HepG2 (cell line): ENCODE measurements around the gene PTPRO. TPM values are rescaled to one million over a fixed set of nuclear protein-coding genes. Genes with fewer than 3 reads are reported as not detected.
A peak's percentile ranks its signal among the peaks of the same experiment; 100 is the strongest.

ENCODE experiments used
- ATAC-seq: fragments of 200-7000 bp; cut with Tn5 transposase; 3 replicates; pipeline ENCODE4 v1.9.1; 2020; ENCODE audit warnings: mild to moderate bottlenecking, moderate library complexity
- BruUV-seq: library from RNA; stranded (reverse); fragments of 400-500 nt; replicated peaks from 2 replicates; lab custom pipeline; 2021; lab: Mats Ljungman, UMichigan
- CTCF ChIA-PET: fragments of 300-600 bp; formaldehyde crosslinking; extraction: SDS; loops from one replicate; lab custom pipeline; 2021; ENCODE audit warnings: low total read pairs, inconsistent platforms, low intra/inter-chr PET ratio; lab: Yijun Ruan, JAX
- POLR2A ChIA-PET: fragments of 350-600 bp; sonication (Branson Sonifier 250); formaldehyde crosslinking; loops from one replicate; lab custom pipeline; 2020; ENCODE audit warnings: antibody characterized with exemption, inconsistent platforms; lab: Yijun Ruan, JAX
- DNase-seq: peaks from one replicate; pipeline ENCODE4 v3.0.0-alpha.2; 2015; ENCODE audit warnings: low spot score
- FAIRE-seq: peaks from 3 replicates; lab custom pipeline; 2011; peaks lifted over from hg19 to GRCh38; lab: Jason Lieb, UNC
- H2AFZ ChIP-seq: one replicate; pipeline ENCODE4 v1.6.1; 2011; ENCODE audit warnings: low read length, inconsistent platforms
- H3K27ac ChIP-seq: fragments of 300-600 bp; 3 replicates; pipeline ENCODE4 v1.8.0; 2011; ENCODE audit warnings: mixed run types, mild to moderate bottlenecking, mixed read lengths, low read length, inconsistent platforms; ENCODE audit not compliant: insufficient read depth; ENCODE audit errors: extremely low read length
- H3K27me3 ChIP-seq, 2 experiments: fragments of 200-600 bp in 1 of 2; 2 replicates in 1 of 2; 3 replicates in 1 of 2; pipeline versions ENCODE4 v1.6.0 to v1.8.0; 2011; ENCODE audit warnings: low read length in 2 of 2, mild to moderate bottlenecking in 2 of 2, moderate library complexity in 2 of 2, inconsistent platforms in 1 of 2; ENCODE audit not compliant: insufficient read depth in 2 of 2, control insufficient read depth in 1 of 2
- H3K36me3 ChIP-seq, 2 experiments: fragments of 200-600 bp in 1 of 2; replicated peaks in 1 of 2; 2 replicates in 1 of 2; 3 replicates in 1 of 2; pipeline versions ENCODE4 v1.5.1 to v1.8.0; 2011; ENCODE audit warnings: low read length in 2 of 2, inconsistent platforms in 1 of 2; ENCODE audit not compliant: insufficient read depth in 2 of 2, control insufficient read depth in 1 of 2
- H3K4me1 ChIP-seq: 2 replicates; pipeline ENCODE4 v1.5.1; 2012; ENCODE audit warnings: low read length, inconsistent platforms; ENCODE audit not compliant: insufficient read depth
- H3K4me2 ChIP-seq: 2 replicates; pipeline ENCODE4 v1.6.0; 2011; ENCODE audit warnings: low read depth, low read length, inconsistent platforms
- H3K4me3 ChIP-seq, 3 experiments: fragments of 200-600 bp in 1 of 3; sonication (generic), shearing (Covaris generic) in 1 of 3; replicated peaks in 1 of 3; 2 replicates each; pipeline ENCODE4 v1.5.1; 2011 to 2016; ENCODE audit warnings: low read length in 3 of 3, inconsistent platforms in 2 of 3, low read depth in 2 of 3, mild to moderate bottlenecking in 2 of 3, control low read depth in 1 of 3, mixed read lengths in 1 of 3; ENCODE audit not compliant: insufficient read depth in 1 of 3
- H3K79me2 ChIP-seq: one replicate; pipeline ENCODE4 v1.6.1; 2011; ENCODE audit warnings: low read length, inconsistent platforms; ENCODE audit not compliant: insufficient read depth
- H3K9ac ChIP-seq: 2 replicates; pipeline ENCODE4 v1.6.0; 2011; ENCODE audit warnings: mild to moderate bottlenecking, low read depth, low read length, inconsistent platforms; ENCODE audit not compliant: insufficient read depth
- H3K9me3 ChIP-seq: 2 replicates; pipeline ENCODE4 v1.5.1; 2012; ENCODE audit warnings: mild to moderate bottlenecking, low read length
- H4K20me1 ChIP-seq: 2 replicates; pipeline ENCODE4 v1.6.0; 2011; ENCODE audit warnings: inconsistent platforms, mild to moderate bottlenecking, low read length, moderate library complexity; ENCODE audit not compliant: insufficient read depth
- BRCA1 ChIP-seq: sonication (generic); formaldehyde crosslinking; IDR thresholded peaks from 2 replicates; pipeline ENCODE4 v1.4.0; 2020; ENCODE audit warnings: missing genetic modification reagents
- GATAD1 ChIP-seq: IDR thresholded peaks from 2 replicates; pipeline ENCODE4 v1.6.1; 2016; ENCODE audit warnings: missing genetic modification reagents, missing compliant biosample characterization
- HDAC1 ChIP-seq: sonication (generic); formaldehyde crosslinking; IDR thresholded peaks from 2 replicates; pipeline ENCODE4 v1.5.1; 2020; ENCODE audit warnings: mild to moderate bottlenecking, missing genetic modification reagents
- MAFK ChIP-seq, 2 experiments: IDR thresholded peaks in 1 of 2; conservative IDR thresholded peaks in 1 of 2; 2 replicates each; pipeline ENCODE4 v1.6.1; 2011; ENCODE audit warnings: improper control_type of control experiment in 2 of 2, low read length in 2 of 2
- MED8 ChIP-seq: sonication (generic); formaldehyde crosslinking; IDR thresholded peaks from 2 replicates; pipeline ENCODE4 v1.8.1; 2023; ENCODE audit warnings: mild to moderate bottlenecking, missing genetic modification reagents; ENCODE audit not compliant: insufficient replicate concordance
- MEIS2 ChIP-seq: sonication (generic); formaldehyde crosslinking; IDR thresholded peaks from 2 replicates; pipeline ENCODE4 v1.9.0; 2021; ENCODE audit warnings: mild to moderate bottlenecking, missing genetic modification reagents
- NFYB ChIP-seq: sonication (generic); formaldehyde crosslinking; IDR thresholded peaks from 2 replicates; pipeline ENCODE4 v1.4.0; 2020; ENCODE audit warnings: missing genetic modification reagents
- NRL ChIP-seq: sonication (generic); formaldehyde crosslinking; IDR thresholded peaks from 2 replicates; pipeline ENCODE4 v1.5.0; 2020; ENCODE audit warnings: missing genetic modification reagents, mild to moderate bottlenecking, moderate library complexity, borderline replicate concordance
- POLR2A ChIP-seq, 2 experiments: IDR thresholded peaks; 2 replicates each; pipeline ENCODE4 v1.6.1; 2011; ENCODE audit warnings: low read depth in 2 of 2, low read length in 2 of 2, mild to moderate bottlenecking in 1 of 2, moderate library complexity in 1 of 2; ENCODE audit not compliant: insufficient read depth in 1 of 2
- RARG ChIP-seq: sonication (generic); formaldehyde crosslinking; IDR thresholded peaks from 2 replicates; pipeline ENCODE4 v1.4.0; 2020; ENCODE audit warnings: low read depth, mild to moderate bottlenecking, missing genetic modification reagents
- RFXANK ChIP-seq: IDR thresholded peaks from 2 replicates; pipeline ENCODE4 v1.6.1; 2016
- RORA ChIP-seq: sonication (generic); formaldehyde crosslinking; IDR thresholded peaks from 2 replicates; pipeline ENCODE4 v1.5.0; 2020; ENCODE audit warnings: mild to moderate bottlenecking, missing genetic modification reagents, moderate library complexity
- SIN3B ChIP-seq: fragments of 150-350 bp; IDR thresholded peaks from 2 replicates; pipeline ENCODE4 v1.6.1; 2014; ENCODE audit warnings: low read length
- SIX1 ChIP-seq: sonication (generic); formaldehyde crosslinking; IDR thresholded peaks from 2 replicates; pipeline ENCODE4 v1.4.0; 2020; ENCODE audit warnings: missing genetic modification reagents, borderline replicate concordance
- TBX3 ChIP-seq: fragments of 450-650 bp; IDR thresholded peaks from 2 replicates; pipeline ENCODE4 v1.6.1; 2017; ENCODE audit warnings: antibody characterized with exemption, mild to moderate bottlenecking, inconsistent platforms, borderline replicate concordance
- XRCC5 ChIP-seq: fragments of 200-400 bp; formaldehyde crosslinking; optimal IDR thresholded peaks from 2 replicates; pipeline ENCODE3; 2017; ENCODE audit warnings: mild to moderate bottlenecking, low read length
- ZMYM4 ChIP-seq: sonication (generic); formaldehyde crosslinking; IDR thresholded peaks from 2 replicates; pipeline ENCODE4 v1.8.1; 2023; ENCODE audit warnings: mild to moderate bottlenecking, missing genetic modification reagents
- ZNF256 ChIP-seq: sonication (generic); formaldehyde crosslinking; conservative IDR thresholded peaks from 2 replicates; pipeline ENCODE4 v1.4.0; 2020; ENCODE audit warnings: missing genetic modification reagents
- ZNF382 ChIP-seq: sonication (generic); formaldehyde crosslinking; IDR thresholded peaks from 2 replicates; pipeline ENCODE4 v1.5.0; 2020; ENCODE audit warnings: missing genetic modification reagents, mild to moderate bottlenecking, borderline replicate concordance
- ZNF546 ChIP-seq: sonication (generic); formaldehyde crosslinking; conservative IDR thresholded peaks from 2 replicates; pipeline ENCODE4 v1.8.1; 2023; ENCODE audit warnings: mild to moderate bottlenecking, missing genetic modification reagents
- ZNF773 ChIP-seq: sonication (generic); formaldehyde crosslinking; IDR thresholded peaks from 2 replicates; pipeline ENCODE4 v1.4.0; 2020; ENCODE audit warnings: missing genetic modification reagents, borderline replicate concordance
- ZSCAN9 ChIP-seq: IDR thresholded peaks from 2 replicates; pipeline ENCODE4 v1.6.1; 2016; ENCODE audit warnings: borderline replicate concordance
- WGBS: methylation state at CpG from one replicate; pipeline ENCODE4 v1.1.6; 2017; ENCODE audit warnings: low lambda C conversion rate; 5-methylcytosine and 5-hydroxymethylcytosine counted together
- in situ Hi-C: cut with HindIII; loops from 2 replicates; pipeline ENCODE4 v1.10.0; 2017; ENCODE audit warnings: low pct_unique_long_range_greater_than_20kb; ENCODE audit not compliant: extremely low pct_ligation_motif_present
- intact Hi-C: fragments of 100-400 bp; cut with micrococcal nuclease; formaldehyde crosslinking; loops from one replicate; pipeline ENCODE4 v1.10.0; 2022; ENCODE audit not compliant: unreplicated experiment
- polyA plus RNA-seq, 8 experiments: library from polyadenylated mRNA; depleted of rRNA in 3 of 8; stranded (reverse) in 7 of 8; unstranded in 1 of 8; fragments of >200 nt; fragmentation: Illumina TruSeq in 4 of 8; extraction: Trizol in 4 of 8; gene quantifications; 2 replicates each; pipeline versions ENCODE4 v1.2.1 to v1.2.3, GENCODE V29; 2011 to 2016; ENCODE audit warnings: low read depth in 4 of 8, missing spikeins in 1 of 8, mixed read lengths in 1 of 8; ENCODE audit not compliant: insufficient read depth in 1 of 8
- total RNA-seq, 5 experiments: library from RNA; depleted of rRNA; stranded (reverse); fragments of >200 nt; fragmentation: Illumina TruSeq; extraction: Trizol; gene quantifications; 2 replicates each; pipeline ENCODE4 v1.2.3, GENCODE V29; 2016; ENCODE audit warnings: low read depth in 1 of 5
- TF ChIP-seq, protein P1 (sequence below): sonication (generic); formaldehyde crosslinking; IDR thresholded peaks from 2 replicates; pipeline ENCODE4 v1.4.0; 2020; ENCODE audit warnings: missing genetic modification reagents

PTPRO gene
- total and polyA plus RNA-seq, 2 of the 13 experiments (the other 11 are each of a cell fraction or from before 2014, with no cell fraction given), result 0.04 TPM; not detected in 1

DNA sequence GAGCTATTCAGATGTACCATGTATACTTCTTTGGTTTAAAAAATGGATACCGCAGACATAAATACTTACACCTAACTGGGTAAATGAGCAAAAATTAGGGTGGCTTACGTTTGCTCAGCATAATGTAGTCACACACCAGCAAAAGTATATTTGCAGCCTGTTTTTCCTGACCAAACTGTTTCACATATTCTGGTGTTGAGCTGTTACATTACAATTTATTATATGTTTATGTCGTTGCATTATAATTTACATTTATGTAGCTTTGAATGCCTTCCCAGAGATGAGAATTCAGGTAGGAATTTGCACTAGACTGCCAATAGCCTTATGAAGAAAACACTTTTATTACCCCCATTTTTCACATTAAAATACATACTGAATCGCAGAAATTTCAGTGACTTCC, 183.3 kb downstream of the PTPRO start (continued):
- no peak for TF ChIP-seq ZNF256

DNA sequence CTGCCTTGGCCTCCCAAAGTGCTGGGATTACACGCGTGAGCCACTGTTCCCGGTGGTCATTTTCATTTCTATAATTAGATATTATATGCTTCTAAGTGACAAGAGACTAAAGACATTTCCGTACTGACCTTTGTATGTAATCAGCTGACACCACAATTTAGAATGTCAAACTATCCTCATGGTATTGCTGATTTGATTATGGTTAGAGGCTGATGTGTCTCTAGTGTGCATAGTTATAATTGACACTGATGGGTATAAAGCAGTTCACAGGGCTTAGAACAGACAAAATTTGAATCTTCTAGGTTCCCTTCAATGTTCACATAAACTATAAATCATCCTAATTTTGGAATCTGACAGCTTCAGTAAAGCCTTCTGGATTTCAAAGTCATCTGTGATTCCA, 192.7 kb downstream of the PTPRO start:
- in situ Hi-C loops, result no loop called here

DNA sequence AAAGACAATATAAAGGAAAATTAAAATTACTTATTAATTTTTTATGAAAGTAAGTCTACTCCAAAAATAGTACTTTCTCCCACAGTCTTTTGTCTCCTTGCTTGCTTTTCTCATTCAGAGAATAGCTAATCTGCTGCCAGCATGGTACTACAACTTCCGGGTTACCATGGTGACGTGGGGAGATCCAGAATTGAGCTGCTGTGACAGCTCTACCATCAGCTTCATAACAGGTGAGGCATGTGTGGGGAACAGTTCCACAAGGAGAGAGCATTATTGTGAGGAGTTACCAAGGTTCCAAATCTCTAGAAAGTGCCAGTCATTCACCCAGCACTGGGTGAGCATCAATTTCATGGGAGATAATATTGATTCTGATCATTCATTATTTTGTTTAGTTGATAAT, 197.8 kb downstream of the PTPRO start:
- BruUV-seq, result no TSS peak
- TF ChIP-seq RARG (CRISPR knock-in tag) (no peak), ZMYM4 (CRISPR knock-in tag) (no peak), GATAD1 (CRISPR knock-in tag) (no peak), HDAC1 (no peak), ZNF546 (CRISPR knock-in tag) (no peak), SIN3B (no peak), NRL (CRISPR knock-in tag) (no peak), POLR2A (IDR thresholded peaks at IDR 0.05; ENCODE audit: insufficient read depth in 1 of 2, low read depth in 2 of 2, low read length in 2 of 2) (no peak), SIX1 (no peak), NFYB (no peak), XRCC5 (no peak), MED8 (CRISPR knock-in tag) (no peak), BRCA1 (CRISPR knock-in tag) (no peak), RFXANK (CRISPR knock-in tag) (no peak), ZNF382 (CRISPR knock-in tag) (no peak), ZNF773 (CRISPR knock-in tag) (no peak)
- TF ChIP-seq, protein P1, sequence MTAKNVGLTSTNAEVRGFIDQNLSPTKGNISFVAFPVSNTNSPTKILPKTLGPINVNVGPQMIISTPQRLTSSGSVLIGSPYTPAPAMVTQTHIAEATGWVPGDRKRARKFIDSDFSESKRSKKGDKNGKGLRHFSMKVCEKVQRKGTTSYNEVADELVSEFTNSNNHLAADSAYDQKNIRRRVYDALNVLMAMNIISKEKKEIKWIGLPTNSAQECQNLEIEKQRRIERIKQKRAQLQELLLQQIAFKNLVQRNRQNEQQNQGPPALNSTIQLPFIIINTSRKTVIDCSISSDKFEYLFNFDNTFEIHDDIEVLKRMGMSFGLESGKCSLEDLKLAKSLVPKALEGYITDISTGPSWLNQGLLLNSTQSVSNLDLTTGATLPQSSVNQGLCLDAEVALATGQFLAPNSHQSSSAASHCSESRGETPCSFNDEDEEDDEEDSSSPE (CRISPR knock-in tag), result no peak

More for the DNA sequence above, 192.7 kb downstream of the PTPRO start:
- 0% methylated on average over 4 of the region's 4 CpGs for WGBS
- H3K9me3 ChIP-seq, result no peaks in the 10 kb centered on the region
- H3K27ac ChIP-seq, result no peak overlapping the region
- H3K9ac ChIP-seq, result no peak overlapping the region
- BruUV-seq, result no TSS peak
- H3K36me3 ChIP-seq, result no peaks in the 10 kb centered on the region
- no peaks in the 10 kb centered on the region for H3K27me3 ChIP-seq
- H2AFZ ChIP-seq, result no peak overlapping the region
- ChIA-PET CTCF (no interaction called here), POLR2A (no interaction called here)
- peak in 1 of 2 experiments; percentile 46; a peak in 2 of 4 replicates for TF ChIP-seq MAFK (conservative IDR thresholded peaks at IDR 0.05 in 1 of 2, IDR thresholded peaks at IDR 0.05 in 1 of 2; ENCODE audit: low read length in 2 of 2)
- no peak for TF ChIP-seq RORA (CRISPR knock-in tag)
- TF ChIP-seq TBX3, result no peak
- TF ChIP-seq ZSCAN9 (CRISPR knock-in tag), result no peak
- no peak for TF ChIP-seq MEIS2
- H4K20me1 ChIP-seq, result no peaks in the 10 kb centered on the region
- no peak overlapping the region for H3K4me3 ChIP-seq
- H3K4me2 ChIP-seq, result no peak overlapping the region
- DNase-seq, result no peak
- no peaks in the 10 kb centered on the region for H3K4me1 ChIP-seq
- no peak for FAIRE-seq
- ATAC-seq, result no peak
- no peaks in the 10 kb centered on the region for H3K79me2 ChIP-seq
- intact Hi-C loops, result no loop called here

More for the DNA sequence above, 197.8 kb downstream of the PTPRO start:
- H3K36me3 ChIP-seq, result no peaks in the 10 kb centered on the region
- ATAC-seq (no peak), DNase-seq (no peak), FAIRE-seq (no peak)
- H2AFZ ChIP-seq, result no peak overlapping the region
- intact Hi-C loops, result loop anchor here (5.0 kb wide), 1 partner anchor 363 kb away; no protein-coding TSS in a partner anchor
- H3K4me2 ChIP-seq, result no peak overlapping the region
- POLR2A ChIA-PET, result no interaction called here
- no peak overlapping the region for H3K27ac ChIP-seq
- CTCF ChIA-PET, result no interaction called here
- no peaks in the 10 kb centered on the region for H4K20me1 ChIP-seq
- no peak overlapping the region for H3K9ac ChIP-seq
- in situ Hi-C loops, result loop anchor here (5.0 kb wide), 1 partner anchor 243 kb away; no protein-coding TSS in a partner anchor
- no peak overlapping the region for H3K4me3 ChIP-seq
- H3K4me1 ChIP-seq, result no peaks in the 10 kb centered on the region
- 8% methylated on average over 2 of the region's 2 CpGs for WGBS
- no peaks in the 10 kb centered on the region for H3K9me3 ChIP-seq
- H3K79me2 ChIP-seq, result no peaks in the 10 kb centered on the region
- no peaks in the 10 kb centered on the region for H3K27me3 ChIP-seq
